ENCODE measurements around the gene DET1. TPM values are rescaled to one million over a fixed set of nuclear protein-coding genes. Genes with fewer than 3 reads are reported as not detected.

Gene DET1
- total RNA-seq: 1 to 10 TPM; 4.1 to 9.4 (median 6.4) TPM
- total RNA-seq (2013): 7.4 TPM
- total RNA-seq: 0.42 to 7.9 (median 1.8) reads per million in 29 experiments

DNA sequence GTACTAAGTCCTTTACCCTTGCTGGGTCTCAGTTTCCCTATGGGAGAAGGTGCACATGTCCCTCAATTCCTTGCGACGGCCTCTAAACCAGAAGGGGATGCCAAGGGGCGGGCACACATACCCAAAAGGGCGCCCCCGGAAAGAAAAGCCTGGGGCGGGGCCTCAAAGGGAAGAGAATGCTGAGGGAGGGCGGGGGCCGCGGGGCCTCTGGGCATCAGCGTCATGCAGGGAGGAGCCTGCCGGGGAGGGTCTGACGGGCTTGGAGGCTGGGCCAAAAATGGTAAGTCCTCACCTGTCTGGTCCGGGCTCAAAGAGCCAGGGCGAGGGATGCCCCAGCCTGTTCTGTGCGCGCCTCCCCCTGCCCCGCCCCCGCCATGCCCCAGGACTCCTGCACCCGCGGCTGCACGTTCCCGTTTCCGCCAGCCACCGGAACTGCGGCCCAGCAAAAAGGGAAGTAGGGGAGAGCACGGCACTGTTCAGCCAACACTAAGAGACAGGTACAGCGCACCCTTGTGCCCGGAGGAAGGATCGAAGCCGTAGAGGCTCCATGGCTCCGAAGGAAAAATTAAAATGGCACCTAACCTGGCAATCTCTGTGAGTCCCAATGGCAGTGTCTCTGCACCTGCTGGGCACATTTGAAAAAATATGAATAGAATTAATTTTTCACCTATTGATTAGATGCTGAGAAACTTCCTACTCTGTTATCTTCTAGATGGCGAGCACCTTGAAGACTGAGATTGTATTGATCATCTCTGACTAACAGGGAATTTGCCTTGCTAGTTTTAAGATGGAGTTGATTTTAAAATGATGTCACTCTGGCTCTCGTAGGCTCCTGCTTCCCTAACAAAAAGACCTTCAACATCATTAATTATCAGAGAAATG is at the start of gene DET1:
TSS of gene DET1 (minus strand) at position 434 of the 882 bp plus-strand sequence. CDS start 14,976 bp downstream, outside the sequence.
- H3K4me3 ChIP-seq (ENCODE audit: control insufficient read depth in 1 of 2, extremely low read depth in 1 of 2, low read length in 1 of 2): peak within 1 kb of the TSS; percentile 67 to 78
- H3K27ac Mint-ChIP-seq: peak within 1 kb of the TSS; percentile 91 to 93
- no peaks in the 10 kb centered on the region for H3K27me3 ChIP-seq (replicated peaks in 1 of 2; ENCODE audit: control insufficient read depth in 2 of 2, extremely low read depth in 1 of 2, insufficient read depth in 2 of 2, low read length in 1 of 2)
- H3K36me3 Mint-ChIP-seq: no peaks in the 10 kb centered on the region
- H3K4me1 ChIP-seq (ENCODE audit: control insufficient read depth in 1 of 2, extremely low read depth in 1 of 2, insufficient read depth in 2 of 2, low read length in 2 of 2): peaks cover 0 to 12% of the 10 kb centered on the region in 2 experiments
- peak within 1 kb of the TSS; percentile 86 for H3K27ac ChIP-seq (ENCODE audit: low read length)
- CTCF ChIA-PET: no interaction called here
- WGBS (ENCODE audit: insufficient coverage): 0% methylated on average over 24 of the region's 33 CpGs
- no peaks in the 10 kb centered on the region for H3K36me3 ChIP-seq (ENCODE audit: control insufficient read depth in 2 of 2, extremely low read depth in 1 of 2, insufficient read depth in 1 of 2, low read length in 1 of 2)
- H3K9me3 ChIP-seq: no peaks in the 10 kb centered on the region
- no peaks in the 10 kb centered on the region for H3K9me3 Mint-ChIP-seq
- no peaks in the 10 kb centered on the region for H3K27me3 Mint-ChIP-seq
- peak; percentile 87 to 96 (median 93) for DNase-seq
- peak; percentile 91 to 95 (median 94) for ATAC-seq (replicated peaks in 1 of 4)
- H3K4me1 Mint-ChIP-seq: peaks cover 6 to 23% (median 20%) of the 10 kb centered on the region in 3 donors
- POLR2A ChIA-PET: no interaction called here
- peak within 1 kb of the TSS; percentile 83 to 88 (median 88) for H3K4me3 Mint-ChIP-seq

DNA sequence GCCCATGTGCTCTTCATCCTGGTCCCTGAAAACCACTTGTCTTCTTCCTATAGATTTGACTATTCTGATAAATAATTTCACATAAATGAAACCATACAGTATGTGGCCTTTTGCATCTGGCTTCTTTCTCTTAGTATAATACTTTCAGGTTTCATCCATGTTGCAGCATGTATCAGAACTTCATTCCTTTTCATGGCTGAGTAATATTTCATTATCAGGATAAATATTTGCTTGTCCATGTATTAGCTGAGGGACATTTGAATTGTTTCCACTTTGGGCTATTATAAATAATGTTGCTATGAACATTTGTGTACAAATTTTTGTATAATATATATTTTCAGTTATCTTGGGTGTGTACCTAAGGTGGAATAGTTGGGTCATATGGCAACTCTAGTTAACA is 44.9 kb upstream of the DET1 start:
- Histone ChIP-seq H3K27ac (ENCODE audit: low read length) (no peak overlapping the region), H3K9me3 (no peaks in the 10 kb centered on the region), H3K36me3 (ENCODE audit: control insufficient read depth in 2 of 2, extremely low read depth in 1 of 2, insufficient read depth in 1 of 2, low read length in 1 of 2) (no peaks in the 10 kb centered on the region), H3K27me3 (replicated peaks in 1 of 2; ENCODE audit: control insufficient read depth in 2 of 2, extremely low read depth in 1 of 2, insufficient read depth in 2 of 2, low read length in 1 of 2) (no peaks in the 10 kb centered on the region), H3K4me1 (ENCODE audit: control insufficient read depth in 1 of 2, extremely low read depth in 1 of 2, insufficient read depth in 2 of 2, low read length in 2 of 2) (no peaks in the 10 kb centered on the region), H3K4me3 (ENCODE audit: control insufficient read depth in 1 of 2, extremely low read depth in 1 of 2, low read length in 1 of 2) (no peak overlapping the region)
- DNase-seq (no peak), ATAC-seq (replicated peaks in 1 of 4) (no peak)
- no peaks in the 10 kb centered on the region for H3K36me3 Mint-ChIP-seq
- H3K27me3 Mint-ChIP-seq: peaks cover 3 to 5% of the 10 kb centered on the region in 2 donors
- H3K4me1 Mint-ChIP-seq: peaks cover 0 to 1% (median 0%) of the 10 kb centered on the region in 3 donors
- ChIA-PET CTCF (interaction anchor here in 1 of 2 donors (0.6 kb wide), 1 partner anchor 53 kb away, joined by 5 read pairs; no protein-coding TSS in a partner anchor), POLR2A (no interaction called here)
- no peak overlapping the region for H3K4me3 Mint-ChIP-seq
- H3K27ac Mint-ChIP-seq: no peak overlapping the region
- H3K9me3 Mint-ChIP-seq: no peaks in the 10 kb centered on the region

DNA sequence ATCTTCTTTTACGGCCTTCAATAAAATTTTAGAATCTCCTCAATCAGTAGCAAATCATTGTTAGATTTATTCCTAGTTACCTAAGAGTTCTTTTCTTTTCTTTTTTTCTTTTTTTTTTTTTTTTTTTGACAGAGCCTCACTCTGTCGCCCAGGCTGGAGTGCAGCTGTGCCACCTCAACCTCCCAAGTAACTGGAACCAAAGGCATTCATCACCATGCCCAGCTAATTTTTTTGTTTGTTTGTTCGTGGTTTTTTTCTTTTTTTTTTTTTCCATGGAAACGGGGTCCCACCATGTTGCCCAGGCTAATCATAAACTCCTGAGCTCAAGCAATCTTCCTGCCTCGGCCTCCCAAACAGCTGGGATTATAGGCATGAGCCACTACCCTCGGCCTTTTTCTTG is 44.3 kb upstream of the DET1 start:
- Histone ChIP-seq H3K4me1 (ENCODE audit: control insufficient read depth in 1 of 2, extremely low read depth in 1 of 2, insufficient read depth in 2 of 2, low read length in 2 of 2) (no peaks in the 10 kb centered on the region), H3K4me3 (ENCODE audit: control insufficient read depth in 1 of 2, extremely low read depth in 1 of 2, low read length in 1 of 2) (no peak overlapping the region), H3K27me3 (replicated peaks in 1 of 2; ENCODE audit: control insufficient read depth in 2 of 2, extremely low read depth in 1 of 2, insufficient read depth in 2 of 2, low read length in 1 of 2) (no peaks in the 10 kb centered on the region), H3K9me3 (no peaks in the 10 kb centered on the region), H3K27ac (ENCODE audit: low read length) (no peak overlapping the region), H3K36me3 (ENCODE audit: control insufficient read depth in 2 of 2, extremely low read depth in 1 of 2, insufficient read depth in 1 of 2, low read length in 1 of 2) (no peaks in the 10 kb centered on the region)
- no peak overlapping the region for H3K27ac Mint-ChIP-seq
- H3K36me3 Mint-ChIP-seq: no peaks in the 10 kb centered on the region
- H3K9me3 Mint-ChIP-seq: no peaks in the 10 kb centered on the region
- CTCF ChIA-PET: interaction anchor here in 1 of 2 donors (0.6 kb wide), 1 partner anchor 53 kb away, joined by 5 read pairs; no protein-coding TSS in a partner anchor
- no peak overlapping the region for H3K4me3 Mint-ChIP-seq
- no peak for ATAC-seq (replicated peaks in 1 of 4)
- H3K27me3 Mint-ChIP-seq: peaks cover 3 to 5% of the 10 kb centered on the region in 2 donors
- no peak for DNase-seq
- H3K4me1 Mint-ChIP-seq: peaks cover 0 to 1% (median 0%) of the 10 kb centered on the region in 3 donors
- POLR2A ChIA-PET: interaction anchor here in 1 of 2 donors (0.6 kb wide), 1 partner anchor 11 kb away, joined by 4 read pairs; no protein-coding TSS in a partner anchor
- no CpG with 5 or more reads among the region's 6 CpGs for WGBS (ENCODE audit: insufficient coverage)

DNA sequence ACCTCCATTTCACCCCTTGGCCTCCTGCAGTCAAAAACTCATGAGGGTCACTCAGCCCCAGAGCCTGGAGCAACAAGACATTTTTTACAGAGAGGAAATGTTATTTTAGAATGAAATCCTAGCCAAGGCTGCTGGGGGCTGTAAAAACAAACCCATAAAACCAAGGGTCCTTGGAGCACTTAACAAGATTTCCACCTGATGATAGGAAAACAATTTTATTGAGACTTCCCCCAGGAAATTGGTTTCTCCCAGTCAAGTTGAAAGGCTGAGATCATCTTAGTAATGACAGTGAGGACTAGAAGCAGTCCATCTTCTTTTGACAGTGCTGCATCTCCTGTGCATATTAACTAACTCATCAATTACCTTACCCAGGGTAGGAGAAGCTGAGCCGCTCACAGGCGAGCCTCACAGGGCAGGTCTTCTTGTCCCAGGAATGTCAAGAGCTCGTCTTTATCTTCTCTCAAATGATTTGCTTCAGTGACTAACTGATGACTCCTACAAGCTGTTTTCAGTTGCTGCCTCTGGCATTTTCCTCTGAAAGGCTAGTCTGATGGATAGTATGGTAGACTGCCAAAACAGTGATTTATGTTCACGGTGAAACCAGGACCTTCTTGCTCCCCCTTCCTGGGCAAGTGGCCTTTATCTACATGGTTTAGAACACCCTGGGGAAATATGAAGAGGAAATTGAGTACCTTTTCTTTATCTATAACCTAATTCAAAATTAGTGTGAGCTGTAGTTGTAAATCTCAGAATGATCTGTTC is 40.1 kb upstream of the DET1 start:
- H3K4me3 Mint-ChIP-seq: no peak overlapping the region
- H3K4me3 ChIP-seq (ENCODE audit: control insufficient read depth in 1 of 2, extremely low read depth in 1 of 2, low read length in 1 of 2): no peak overlapping the region
- no peaks in the 10 kb centered on the region for H3K4me1 ChIP-seq (ENCODE audit: control insufficient read depth in 1 of 2, extremely low read depth in 1 of 2, insufficient read depth in 2 of 2, low read length in 2 of 2)
- no peaks in the 10 kb centered on the region for H3K36me3 ChIP-seq (ENCODE audit: control insufficient read depth in 2 of 2, extremely low read depth in 1 of 2, insufficient read depth in 1 of 2, low read length in 1 of 2)
- H3K4me1 Mint-ChIP-seq: no peaks in the 10 kb centered on the region
- CTCF ChIA-PET: interaction anchor here in 1 of 2 donors (1.0 kb wide), 1 partner anchor 8 kb away, joined by 4 read pairs; no protein-coding TSS in a partner anchor
- H3K27me3 Mint-ChIP-seq: peaks cover 2 to 6% of the 10 kb centered on the region in 2 donors
- ATAC-seq (replicated peaks in 1 of 4) (no peak), DNase-seq (no peak)
- POLR2A ChIA-PET: no interaction called here
- H3K27ac Mint-ChIP-seq: no peak overlapping the region
- peaks cover 0 to 2% of the 10 kb centered on the region in 2 experiments for H3K27me3 ChIP-seq (replicated peaks in 1 of 2; ENCODE audit: control insufficient read depth in 2 of 2, extremely low read depth in 1 of 2, insufficient read depth in 2 of 2, low read length in 1 of 2)
- no peaks in the 10 kb centered on the region for H3K9me3 Mint-ChIP-seq
- no peaks in the 10 kb centered on the region for H3K9me3 ChIP-seq
- WGBS (ENCODE audit: insufficient coverage): 61% methylated on average over 3 of the region's 4 CpGs
- H3K27ac ChIP-seq (ENCODE audit: low read length): no peak overlapping the region
- peaks cover 4% of the 10 kb centered on the region for H3K36me3 Mint-ChIP-seq

DNA sequence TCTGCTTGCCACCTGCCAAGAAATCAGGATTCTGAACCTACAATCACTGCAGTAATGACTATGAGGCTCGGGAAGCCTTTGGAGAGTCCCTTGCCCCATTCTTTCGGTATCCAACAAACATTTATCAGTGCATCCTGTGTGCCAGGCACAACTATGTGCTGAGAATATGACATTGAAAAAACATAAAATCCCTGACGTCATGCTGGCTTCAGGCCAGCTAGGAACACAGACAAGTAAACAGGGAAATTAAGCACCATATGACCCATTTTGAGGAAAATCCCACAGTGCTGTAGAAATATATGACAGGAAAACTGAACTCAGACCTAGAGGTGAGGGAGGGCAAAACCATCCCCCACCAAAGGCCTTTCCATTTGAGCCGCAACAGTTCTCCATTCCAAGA is 34.1 kb upstream of the DET1 start:
- Histone ChIP-seq H3K27me3 (replicated peaks in 1 of 2; ENCODE audit: control insufficient read depth in 2 of 2, extremely low read depth in 1 of 2, insufficient read depth in 2 of 2, low read length in 1 of 2) (peaks cover 0 to 5% of the 10 kb centered on the region in 2 experiments), H3K4me3 (ENCODE audit: control insufficient read depth in 1 of 2, extremely low read depth in 1 of 2, low read length in 1 of 2) (no peak overlapping the region), H3K36me3 (ENCODE audit: control insufficient read depth in 2 of 2, extremely low read depth in 1 of 2, insufficient read depth in 1 of 2, low read length in 1 of 2) (no peaks in the 10 kb centered on the region), H3K27ac (ENCODE audit: low read length) (no peak overlapping the region), H3K4me1 (ENCODE audit: control insufficient read depth in 1 of 2, extremely low read depth in 1 of 2, insufficient read depth in 2 of 2, low read length in 2 of 2) (no peaks in the 10 kb centered on the region), H3K9me3 (no peaks in the 10 kb centered on the region)
- Mint-ChIP-seq H3K4me1 (no peaks in the 10 kb centered on the region), H3K4me3 (no peak overlapping the region), H3K9me3 (no peaks in the 10 kb centered on the region), H3K27me3 (peaks cover 2 to 9% of the 10 kb centered on the region in 2 donors), H3K27ac (no peak overlapping the region), H3K36me3 (peaks cover 7% of the 10 kb centered on the region)
- CTCF ChIA-PET: no interaction called here
- POLR2A ChIA-PET: no interaction called here
- DNase-seq (no peak), ATAC-seq (replicated peaks in 1 of 4) (no peak)
- WGBS (ENCODE audit: insufficient coverage): 87% methylated on average over 3 of the region's 4 CpGs

DNA sequence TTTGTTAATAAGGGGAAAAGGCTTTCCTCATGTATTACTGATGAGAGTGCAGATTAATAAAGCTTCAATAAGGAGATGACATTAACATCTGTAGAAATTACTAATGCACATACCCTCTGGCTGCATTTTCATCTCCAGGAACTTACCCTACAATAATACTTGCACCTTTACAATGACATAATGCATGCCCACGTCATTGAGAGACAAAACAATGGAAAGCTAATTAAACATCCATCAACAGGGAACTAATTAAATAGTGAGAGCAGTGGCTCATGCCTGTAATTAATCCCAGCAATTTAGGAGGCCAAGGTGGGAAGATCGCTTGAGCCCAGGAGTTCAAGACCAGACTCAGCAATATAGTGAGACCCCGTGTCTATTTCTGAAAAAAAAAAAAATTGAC is 32.8 kb upstream of the DET1 start:
- peaks cover 7% of the 10 kb centered on the region for H3K36me3 Mint-ChIP-seq
- H3K4me1 Mint-ChIP-seq: no peaks in the 10 kb centered on the region
- no peak overlapping the region for H3K27ac Mint-ChIP-seq
- ChIA-PET POLR2A (interaction anchor here in 1 of 2 donors (0.7 kb wide), 1 partner anchor 11 kb away, joined by 4 read pairs; no protein-coding TSS in a partner anchor), CTCF (no interaction called here)
- Histone ChIP-seq H3K4me3 (ENCODE audit: control insufficient read depth in 1 of 2, extremely low read depth in 1 of 2, low read length in 1 of 2) (no peak overlapping the region), H3K27me3 (replicated peaks in 1 of 2; ENCODE audit: control insufficient read depth in 2 of 2, extremely low read depth in 1 of 2, insufficient read depth in 2 of 2, low read length in 1 of 2) (peaks cover 0 to 7% of the 10 kb centered on the region in 2 experiments), H3K27ac (ENCODE audit: low read length) (no peak overlapping the region), H3K36me3 (ENCODE audit: control insufficient read depth in 2 of 2, extremely low read depth in 1 of 2, insufficient read depth in 1 of 2, low read length in 1 of 2) (no peaks in the 10 kb centered on the region), H3K9me3 (no peaks in the 10 kb centered on the region), H3K4me1 (ENCODE audit: control insufficient read depth in 1 of 2, extremely low read depth in 1 of 2, insufficient read depth in 2 of 2, low read length in 2 of 2) (no peaks in the 10 kb centered on the region)
- ATAC-seq (replicated peaks in 1 of 4): no peak
- peaks cover 5 to 16% of the 10 kb centered on the region in 2 donors for H3K27me3 Mint-ChIP-seq
- H3K9me3 Mint-ChIP-seq: no peaks in the 10 kb centered on the region
- no peak for DNase-seq
- H3K4me3 Mint-ChIP-seq: no peak overlapping the region
- WGBS (ENCODE audit: insufficient coverage): no CpG with 5 or more reads among the region's 3 CpGs
